Hematopoietic multipotent progenitor cell treated with erythropoietin and hydrocortisone succinate and interleukin-3 and kit ligand, for 6 days (in vitro differentiated cells): ENCODE results near the gene TMCC2.
"Not testable (repeated sequence)": the region's sequence is repeated elsewhere in the genome, so short reads cannot be mapped to it uniquely, and the experiment has no call there.

Experiments
- DNase-seq: peaks from one replicate; pipeline ENCODE4 v3.0.0-alpha.2; 2015

The TMCC2 gene

GRCh38 chr1:205285381-205286101, 57.8 kb downstream of the TMCC2 start:
- DNase-seq: peak; percentile 52

GRCh38 chr1:205286335-205286950, 58.7 kb downstream of the TMCC2 start:
- DNase-seq: peak; percentile 81

GRCh38 chr1:205287076-205287475, 59.3 kb downstream of the TMCC2 start:
- DNase-seq: no peak

GRCh38 chr1:205287767-205288559, 60.2 kb downstream of the TMCC2 start:
- DNase-seq: peak; percentile 83

- DNase-seq: no peak
Observed at GRCh38 chr1:205291596-205291995, 63.9 kb downstream of the TMCC2 start.

GRCh38 chr1:205293350-205294074, 65.8 kb downstream of the TMCC2 start:
- DNase-seq: no peak

- DNase-seq: no peak
Observed at GRCh38 chr1:205294175-205294917, 66.6 kb downstream of the TMCC2 start.

GRCh38 chr1:205294934-205295333, 67.2 kb downstream of the TMCC2 start:
- DNase-seq: no peak

GRCh38 chr1:205296154-205296553, 68.4 kb downstream of the TMCC2 start:
- DNase-seq: no peak

GRCh38 chr1:205297546-205298177, 69.9 kb downstream of the TMCC2 start:
- DNase-seq: not testable (repeated sequence)

GRCh38 chr1:205298191-205298994, 70.6 kb downstream of the TMCC2 start:
- no peak for DNase-seq

- no peak for DNase-seq
Observed at GRCh38 chr1:205300149-205300548, 72.4 kb downstream of the TMCC2 start.

GRCh38 chr1:205301205-205301821, 73.6 kb downstream of the TMCC2 start:
- no peak for DNase-seq

GRCh38 chr1:205301842-205302588, 74.3 kb downstream of the TMCC2 start:
- no peak for DNase-seq

- no peak for DNase-seq
Observed at GRCh38 chr1:205303247-205303888, 75.6 kb downstream of the TMCC2 start.

GRCh38 chr1:205304046-205304694, 76.4 kb downstream of the TMCC2 start:
- DNase-seq: no peak

GRCh38 chr1:205304695-205305070, 76.9 kb downstream of the TMCC2 start:
- DNase-seq: no peak

GRCh38 chr1:205306929-205307566, 79.3 kb downstream of the TMCC2 start:
- peak; percentile 78 for DNase-seq
